Pancreas (tissue), 10 donors: Measurements from ENCODE around the gene ATG4B. TPM values are rescaled to one million over a fixed set of nuclear protein-coding genes. Genes with fewer than 3 reads are reported as not detected.

Experiments used
- ATAC-seq, 4 donors: fragments of 200-7000 bp; cut with Tn5 transposase; one replicate each; pipeline versions ENCODE4 v1.8.0 to v1.9.1; 2020; ENCODE audit warnings: mild to moderate bottlenecking in 4 of 4, moderate library complexity in 4 of 4
- DNase-seq, 6 donors: peaks; one replicate each; pipeline ENCODE4 v3.0.0-alpha.2; 2020
- FAIRE-seq: peaks from 2 replicates; lab custom pipeline; 2012; peaks lifted over from hg19 to GRCh38; lab: Jason Lieb, UNC
- H3K27ac ChIP-seq, 4 donors: fragments of 200-600 bp; sonication (generic); 1 replicate in 3 of 4; 2 replicates in 1 of 4; pipeline versions ENCODE4 v1.5.0 to v1.8.0; 2020
- H3K27me3 ChIP-seq, 4 donors: fragments of 200-600 bp; one replicate each; pipeline ENCODE4 v1.8.0; 2021
- H3K36me3 ChIP-seq, 3 donors: fragments of 200-600 bp; sonication (generic) in 1 of 3; one replicate each; pipeline versions ENCODE4 v1.5.0 to v1.8.0; 2020 to 2021
- H3K4me1 ChIP-seq, 3 donors: fragments of 200-600 bp; one replicate each; pipeline ENCODE4 v1.8.0; 2021
- H3K4me3 ChIP-seq, 4 donors: fragments of 200-600 bp; sonication (generic) in 2 of 4; one replicate each; pipeline versions ENCODE4 v1.5.0 to v1.8.0; 2020 to 2021
- H3K9me3 ChIP-seq, 4 donors: fragments of 200-600 bp; one replicate each; pipeline ENCODE4 v1.8.0; 2021
- CTCF ChIP-seq, 4 donors: fragments of 200-600 bp; sonication (generic) in 3 of 4; IDR thresholded peaks; one replicate each; pipeline versions ENCODE4 v1.5.0 to v1.8.0; 2021; ENCODE audit warnings: antibody characterized with exemption in 4 of 4
- WGBS, 2 donors: extraction: QIAGEN DNeasy Blood & Tissue Kit; methylation state at CpG; one replicate each; pipeline ENCODE4 v1.1.7; 2013; 5-methylcytosine and 5-hydroxymethylcytosine counted together
- intact Hi-C, 3 donors: fragments of 100-400 bp; cut with DNase I; formaldehyde crosslinking; loops; one replicate each; pipeline versions ENCODE4 v1.11.1 to v1.14.2; 2022
- polyA plus RNA-seq, 2 donors: library from polyadenylated mRNA; stranded (reverse); fragments of 200-250 nt; gene quantifications; one replicate each; pipeline ENCODE4 v1.2.3, GENCODE V29; 2013
- total RNA-seq, 6 donors: library from RNA; stranded (reverse); fragmentation: NEBNext Ultra II Directional in 4 of 6; extraction: Animal tissue kit (Norgen Biotek cat#: 25700) in 4 of 6; gene quantifications; one replicate each; pipeline versions ENCODE4 v1.2.1 to v1.2.4, GENCODE V29; 2021 to 2023
- donor health status: healthy with polysubstance abuse.
- donor health status: DM: no; HTN: no; CAD: no; lungs with moderate emphysema.
- donor health status: DM: no; HTN: no; CAD: no.
- donor health status: control.
- donor health status: control.
- donor health status: Bipolar disorder and iron deficiency.
- donor health status: DM: yes; HTN: yes; CAD: no.
- donor health status: DM: no; HTN: no; CAD: no.
- donor health status: DM: no; HTN: no; CAD: no.
- donor health status: DM: yes; HTN: yes; CAD: no.

Gene ATG4B
- total and polyA plus RNA-seq, 8 donors = 22.8 to 107 (median 31.2) TPM

GRCh38 chr2:241672243-241673188 lies 35.0 kb downstream of the ATG4B start:
- no peaks in the 10 kb centered on the region for H3K27me3 ChIP-seq
- FAIRE-seq = no peak
- no peaks in the 10 kb centered on the region for H3K4me1 ChIP-seq
- no peak overlapping the region for H3K4me3 ChIP-seq
- peak in 1 of 6 donors; percentile 55 for DNase-seq
- H3K27ac ChIP-seq = no peak overlapping the region
- ATAC-seq = no peak
- no peak for TF ChIP-seq CTCF (IDR thresholded peaks at IDR 0.05)
- WGBS, 2 donors = 93 to 94% methylated on average over 41 to 42 of the region's 42 CpGs
- H3K9me3 ChIP-seq = no peaks in the 10 kb centered on the region
- H3K36me3 ChIP-seq = peaks cover 0 to 43% (median 3%) of the 10 kb centered on the region in 3 donors
- intact Hi-C loops = no loop called here

GRCh38 chr2:241673189-241673663 lies 35.7 kb downstream of the ATG4B start:
- intact Hi-C loops = no loop called here
- 90 to 94% methylated on average over 18 of the region's 18 CpGs for WGBS, 2 donors
- H3K4me3 ChIP-seq = no peak overlapping the region
- H3K36me3 ChIP-seq = peaks cover 0 to 38% (median 3%) of the 10 kb centered on the region in 3 donors
- TF ChIP-seq CTCF (IDR thresholded peaks at IDR 0.05) = no peak
- DNase-seq = no peak
- no peak for ATAC-seq
- no peaks in the 10 kb centered on the region for H3K4me1 ChIP-seq
- no peaks in the 10 kb centered on the region for H3K9me3 ChIP-seq
- no peak overlapping the region for H3K27ac ChIP-seq
- no peaks in the 10 kb centered on the region for H3K27me3 ChIP-seq
- FAIRE-seq = no peak

- intact Hi-C loops = no loop called here
- peaks cover 0 to 30% (median 2%) of the 10 kb centered on the region in 3 donors for H3K36me3 ChIP-seq
- H3K9me3 ChIP-seq = no peaks in the 10 kb centered on the region
- no peaks in the 10 kb centered on the region for H3K4me1 ChIP-seq
- H3K27ac ChIP-seq = no peak overlapping the region
- WGBS, 2 donors = 86 to 88% methylated on average over 21 of the region's 21 CpGs
- DNase-seq (peak in 1 of 6 donors; percentile 27), FAIRE-seq (no peak), ATAC-seq (no peak)
- no peaks in the 10 kb centered on the region for H3K27me3 ChIP-seq
- TF ChIP-seq CTCF (IDR thresholded peaks at IDR 0.05) = no peak
- H3K4me3 ChIP-seq = no peak overlapping the region
Observed at GRCh38 chr2:241673797-241674725, 36.6 kb downstream of the ATG4B start.

DNA sequence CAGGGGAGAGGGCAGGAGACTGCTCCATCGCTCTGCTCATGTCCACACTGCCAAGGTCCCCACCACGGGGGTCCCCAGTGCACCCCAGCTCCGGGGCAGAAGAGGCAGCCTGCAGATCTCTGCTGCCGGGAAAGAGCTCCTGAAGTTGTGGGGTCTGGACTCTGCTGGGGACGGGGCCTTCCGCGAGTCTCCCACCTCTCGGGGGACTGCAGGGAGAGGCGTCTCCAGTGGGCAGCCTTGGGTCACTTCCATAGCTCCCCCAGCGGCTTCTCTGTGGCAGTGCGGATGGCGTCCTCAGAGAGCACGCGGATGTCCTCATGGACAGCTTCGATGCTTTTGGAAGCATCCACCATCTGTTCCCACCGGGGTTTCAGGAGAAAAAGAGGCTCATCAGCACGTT lies 38.4 kb downstream of the ATG4B start:
- FAIRE-seq (no peak), DNase-seq (peak in 1 of 6 donors; percentile 42), ATAC-seq (no peak)
- H3K36me3 ChIP-seq = peaks cover 0 to 24% (median 0%) of the 10 kb centered on the region in 3 donors
- no peaks in the 10 kb centered on the region for H3K9me3 ChIP-seq
- 86 to 89% methylated on average over 17 of the region's 17 CpGs for WGBS, 2 donors
- no peak for TF ChIP-seq CTCF (IDR thresholded peaks at IDR 0.05)
- intact Hi-C loops = no loop called here
- H3K27me3 ChIP-seq = no peaks in the 10 kb centered on the region
- no peak overlapping the region for H3K4me3 ChIP-seq
- no peaks in the 10 kb centered on the region for H3K4me1 ChIP-seq
- no peak overlapping the region for H3K27ac ChIP-seq
